Thymus (tissue), 11 donors: ENCODE results near the gene LAD1. TPM values are rescaled to one million over a fixed set of nuclear protein-coding genes. Genes with fewer than 3 reads are reported as not detected.
A peak's percentile ranks its signal among the peaks of the same experiment; 100 is the strongest.

Experiments used
- DNase-seq, 9 donors: peaks; one replicate each; pipeline ENCODE4 v3.0.0-alpha.2; 2013; ENCODE audit warnings: low spot score in 9 of 9, low read depth in 6 of 9, missing footprints in 1 of 9
- H3K27ac ChIP-seq, 2 donors: one replicate each; pipeline ENCODE4 v1.5.1; 2013; ENCODE audit warnings: control low read depth in 1 of 2, low read depth in 1 of 2, low read length in 1 of 2, mild to moderate bottlenecking in 1 of 2, moderate library complexity in 1 of 2
- H3K27me3 ChIP-seq, 2 donors: one replicate each; pipeline ENCODE4 v1.5.1; 2013; ENCODE audit warnings: low read length in 1 of 2; ENCODE audit not compliant: control insufficient read depth in 2 of 2, insufficient read depth in 1 of 2
- H3K36me3 ChIP-seq, 2 donors: one replicate each; pipeline ENCODE4 v1.5.1; 2013; ENCODE audit warnings: low read length in 1 of 2, mild to moderate bottlenecking in 1 of 2, moderate library complexity in 1 of 2; ENCODE audit not compliant: control insufficient read depth in 2 of 2, insufficient read depth in 2 of 2
- H3K4me1 ChIP-seq, 2 donors: one replicate each; pipeline ENCODE4 v1.5.1; 2013; ENCODE audit warnings: low read length in 2 of 2; ENCODE audit not compliant: control insufficient read depth in 2 of 2, insufficient read depth in 2 of 2
- H3K4me3 ChIP-seq, 2 donors: one replicate each; pipeline ENCODE4 v1.5.1; 2013; ENCODE audit warnings: low read length in 2 of 2, control low read depth in 1 of 2, mild to moderate bottlenecking in 1 of 2
- H3K9me3 ChIP-seq, 2 donors: one replicate each; pipeline ENCODE4 v1.5.1; 2013; ENCODE audit warnings: low read length in 1 of 2, mild to moderate bottlenecking in 1 of 2; ENCODE audit not compliant: control insufficient read depth in 2 of 2, insufficient read depth in 1 of 2
- WGBS: extraction: QIAGEN DNeasy Blood & Tissue Kit; methylation state at CpG from one replicate; pipeline ENCODE4 v1.1.7; 2013; 5-methylcytosine and 5-hydroxymethylcytosine counted together
- polyA plus RNA-seq: library from polyadenylated mRNA; stranded (reverse); fragments of 200-250 nt; gene quantifications from one replicate; pipeline ENCODE4 v1.2.3, GENCODE V29; 2013
- total RNA-seq: library from RNA; stranded (reverse); fragments of 120-200 nt; gene quantifications from one replicate; pipeline ENCODE4 v1.2.4, GENCODE V29; 2013
- donor health status: healthy.

LAD1 gene
- total and polyA plus RNA-seq, 2 donors, result 9.1 to 19.5 TPM

DNA sequence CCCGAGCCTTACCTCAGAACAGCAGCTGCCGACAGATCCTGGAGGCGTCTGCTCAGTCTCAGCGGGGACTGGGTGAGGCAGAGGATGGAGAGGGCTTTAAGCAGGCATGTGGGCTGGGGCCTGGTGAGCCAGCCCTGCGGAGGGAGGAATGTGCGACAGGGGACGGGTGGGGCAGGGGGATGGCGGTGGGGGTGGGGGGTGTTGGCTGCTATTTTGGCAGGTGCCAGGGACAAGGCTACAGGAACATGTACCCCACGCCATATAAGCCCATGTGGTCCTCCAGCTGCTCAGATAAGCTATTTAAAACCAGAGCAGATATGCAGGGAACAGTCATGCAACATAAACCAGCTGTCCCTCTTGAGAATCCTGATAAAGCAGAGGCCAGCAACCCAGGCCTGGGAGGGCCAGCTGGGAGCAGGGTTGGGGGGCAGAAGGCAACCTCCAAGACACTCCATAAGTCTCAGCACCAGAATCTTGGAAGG, 21.5 kb downstream of the LAD1 start, which contains the start of gene TNNT2:
Gene TNNT2 (minus strand): TSS at position 70 of the 482 bp plus-strand sequence. CDS start 4,426 bp downstream, outside the sequence.
- no peak for DNase-seq
- no peak within 1 kb of the TSS for H3K4me3 ChIP-seq
- no peaks in the 10 kb centered on the region for H3K4me1 ChIP-seq
- no peaks in the 10 kb centered on the region for H3K36me3 ChIP-seq
- peaks cover 0 to 16% of the 10 kb centered on the region in 2 donors for H3K27me3 ChIP-seq
- no peak within 1 kb of the TSS for H3K27ac ChIP-seq
- WGBS, result 92% methylated on average over 9 of the region's 9 CpGs
- no peaks in the 10 kb centered on the region for H3K9me3 ChIP-seq

DNA sequence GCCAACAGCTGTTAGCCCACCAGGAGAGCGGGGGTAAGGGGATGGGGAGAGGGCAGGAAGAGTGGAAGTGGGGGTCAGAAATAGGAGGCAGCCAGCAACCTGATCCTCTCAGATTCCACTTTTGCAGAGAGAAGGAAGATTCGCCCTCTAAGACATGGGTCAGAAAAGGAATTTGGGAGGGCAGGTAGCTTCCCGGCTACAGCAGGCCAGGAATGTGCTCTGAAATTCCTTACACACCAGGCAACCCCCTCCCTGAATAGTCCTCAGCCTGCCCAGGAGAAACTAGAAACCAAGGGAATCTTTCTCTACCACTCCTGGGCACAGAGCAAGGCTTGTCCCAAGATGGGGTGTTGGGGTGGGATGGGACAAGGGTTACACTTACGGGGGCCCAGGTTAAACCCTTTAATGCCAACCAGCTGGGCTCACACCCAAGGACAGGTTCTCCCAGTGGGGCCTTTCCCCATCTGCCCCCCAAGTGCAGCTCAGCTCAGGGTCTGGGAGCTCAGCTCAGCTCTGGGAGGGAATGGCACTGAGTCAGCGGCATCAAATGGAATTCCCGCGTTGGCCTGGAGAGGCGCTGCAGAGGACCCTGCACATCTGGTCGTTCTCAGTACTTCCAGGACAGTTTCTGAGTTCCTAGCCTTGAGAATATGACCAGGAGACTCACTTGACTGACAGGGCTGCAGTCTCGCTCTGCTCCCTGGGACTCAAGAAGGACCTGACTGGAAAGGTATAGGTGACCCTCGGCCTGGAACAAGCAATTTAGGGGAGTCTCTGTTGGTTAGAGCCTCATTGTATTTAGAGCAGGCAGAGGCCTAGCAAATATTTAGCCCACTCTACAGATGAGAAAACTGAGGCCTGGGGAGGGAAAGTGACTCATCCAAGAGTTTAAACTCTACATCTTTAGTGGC, 22.4 kb downstream of the LAD1 start:
- Histone ChIP-seq H3K4me1 (no peaks in the 10 kb centered on the region), H3K27ac (no peak overlapping the region)
- peak in 1 of 9 donors; percentile 7 for DNase-seq

DNA sequence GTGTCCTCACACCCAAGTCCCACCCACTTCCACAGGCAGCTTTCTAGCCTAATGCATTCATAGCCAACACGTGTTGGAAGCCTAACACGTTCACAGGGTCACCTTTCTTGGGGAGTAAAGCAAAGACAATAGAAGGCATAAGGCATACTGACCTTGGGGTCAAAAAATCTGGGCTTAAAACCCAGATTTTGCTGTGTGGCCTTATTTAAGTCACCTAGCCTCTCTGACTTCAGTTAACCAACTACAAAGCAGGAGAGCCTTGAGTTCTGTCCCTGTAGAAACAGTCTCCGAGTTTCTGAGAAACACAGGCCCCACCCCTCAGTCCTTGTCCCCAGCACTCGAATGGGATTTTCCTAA, 23.0 kb downstream of the LAD1 start:
- no peak for DNase-seq
- H3K9me3 ChIP-seq, result no peaks in the 10 kb centered on the region
- no peak overlapping the region for H3K4me3 ChIP-seq
- no peaks in the 10 kb centered on the region for H3K4me1 ChIP-seq
- H3K27me3 ChIP-seq, result peaks cover 0 to 23% of the 10 kb centered on the region in 2 donors
- no peaks in the 10 kb centered on the region for H3K36me3 ChIP-seq
- WGBS, result 39% methylated on average over 4 of the region's 4 CpGs
- H3K27ac ChIP-seq, result no peak overlapping the region

More for the DNA sequence above, 22.4 kb downstream of the LAD1 start:
- no peaks in the 10 kb centered on the region for H3K9me3 ChIP-seq
- no peak overlapping the region for H3K4me3 ChIP-seq
- H3K27me3 ChIP-seq, result peaks cover 0 to 22% of the 10 kb centered on the region in 2 donors
- H3K36me3 ChIP-seq, result no peaks in the 10 kb centered on the region
- WGBS, result 47% methylated on average over 11 of the region's 11 CpGs

GRCh38 chr1:201375169-201375568, 24.0 kb downstream of the LAD1 start:
- H3K27me3 ChIP-seq, result peaks cover 0 to 26% of the 10 kb centered on the region in 2 donors
- no peak overlapping the region for H3K4me3 ChIP-seq
- no peaks in the 10 kb centered on the region for H3K9me3 ChIP-seq
- DNase-seq, result no peak
- no peaks in the 10 kb centered on the region for H3K4me1 ChIP-seq
- no peak overlapping the region for H3K27ac ChIP-seq
- 71% methylated on average over 4 of the region's 4 CpGs for WGBS
- no peaks in the 10 kb centered on the region for H3K36me3 ChIP-seq

GRCh38 chr1:201374364-201374763, 24.8 kb downstream of the LAD1 start:
- no peaks in the 10 kb centered on the region for H3K9me3 ChIP-seq
- peaks cover 0 to 26% of the 10 kb centered on the region in 2 donors for H3K27me3 ChIP-seq
- 51% methylated on average over 7 of the region's 7 CpGs for WGBS
- no peak overlapping the region for H3K27ac ChIP-seq
- no peak overlapping the region for H3K4me3 ChIP-seq
- no peak for DNase-seq
- H3K4me1 ChIP-seq, result no peaks in the 10 kb centered on the region
- H3K36me3 ChIP-seq, result no peaks in the 10 kb centered on the region

GRCh38 chr1:201371792-201372191, 27.3 kb downstream of the LAD1 start:
- peaks cover 0 to 26% of the 10 kb centered on the region in 2 donors for H3K27me3 ChIP-seq
- H3K27ac ChIP-seq, result no peak overlapping the region
- WGBS, result 70% methylated on average over 6 of the region's 6 CpGs
- no peak for DNase-seq
- H3K9me3 ChIP-seq, result no peaks in the 10 kb centered on the region
- no peak overlapping the region for H3K4me3 ChIP-seq
- H3K36me3 ChIP-seq, result no peaks in the 10 kb centered on the region
- no peaks in the 10 kb centered on the region for H3K4me1 ChIP-seq

DNA sequence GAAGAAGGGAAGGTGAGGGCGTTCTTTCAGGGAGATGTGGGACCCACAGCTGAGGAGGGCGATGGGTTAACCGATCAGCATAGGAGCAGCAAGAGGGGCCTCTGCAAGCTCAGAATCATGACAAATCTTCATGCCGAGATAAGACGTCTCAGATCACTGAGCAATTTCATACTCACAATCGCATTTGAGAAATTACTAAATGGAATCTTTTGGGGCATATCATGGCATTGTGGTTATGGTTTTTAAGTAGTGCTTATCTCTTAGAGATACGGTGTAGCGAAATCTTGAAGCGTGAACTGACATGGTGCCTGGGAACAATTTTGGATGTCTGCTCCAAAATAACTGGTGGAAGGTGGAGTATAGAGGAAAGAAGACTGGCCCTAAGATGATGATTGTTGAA, 27.8 kb downstream of the LAD1 start:
- H3K27ac ChIP-seq, result no peak overlapping the region
- H3K9me3 ChIP-seq, result no peaks in the 10 kb centered on the region
- DNase-seq, result no peak
- H3K4me3 ChIP-seq, result no peak overlapping the region
- peaks cover 0 to 24% of the 10 kb centered on the region in 2 donors for H3K27me3 ChIP-seq
- WGBS, result 91% methylated on average over 9 of the region's 9 CpGs
- H3K36me3 ChIP-seq, result no peaks in the 10 kb centered on the region
- no peaks in the 10 kb centered on the region for H3K4me1 ChIP-seq

DNA sequence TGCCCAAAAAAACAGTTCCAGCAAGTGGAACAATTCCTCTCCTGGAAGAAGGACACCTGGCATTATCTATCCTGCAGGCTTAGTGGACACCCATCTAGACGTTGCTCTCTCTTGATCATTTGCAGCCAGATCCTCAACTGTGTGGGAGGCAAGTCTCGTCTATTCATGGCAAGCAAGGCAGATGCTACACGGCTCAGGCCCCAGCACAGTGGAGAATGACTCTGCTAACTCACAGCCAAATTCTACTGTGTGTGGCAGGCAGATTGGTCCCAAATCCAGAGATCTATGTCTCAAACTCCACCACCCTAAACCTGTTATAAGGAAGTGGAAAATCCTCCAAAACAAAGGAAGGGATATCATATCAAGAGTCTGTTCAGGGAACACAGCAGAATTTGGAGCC, 28.6 kb downstream of the LAD1 start:
- whole genome bisulfite sequencing, result 86% methylated on average over 3 of the region's 3 CpGs
- no peaks in the 10 kb centered on the region for H3K9me3 ChIP-seq
- no peak for DNase-seq
- peaks cover 0 to 18% of the 10 kb centered on the region in 2 donors for H3K27me3 ChIP-seq
- no peak overlapping the region for H3K4me3 ChIP-seq
- H3K27ac ChIP-seq, result no peak overlapping the region
- H3K4me1 ChIP-seq, result no peaks in the 10 kb centered on the region
- no peaks in the 10 kb centered on the region for H3K36me3 ChIP-seq

GRCh38 chr1:201369209-201369608, 29.9 kb downstream of the LAD1 start:
- H3K9me3 ChIP-seq, result no peaks in the 10 kb centered on the region
- H3K27ac ChIP-seq, result no peak overlapping the region
- H3K4me3 ChIP-seq, result no peak overlapping the region
- no peaks in the 10 kb centered on the region for H3K36me3 ChIP-seq
- 83% methylated on average over 6 of the region's 6 CpGs for WGBS
- H3K4me1 ChIP-seq, result no peaks in the 10 kb centered on the region
- H3K27me3 ChIP-seq, result peaks cover 0 to 12% of the 10 kb centered on the region in 2 donors
- no peak for DNase-seq
